GM23248 (cell line): Measurements from ENCODE around the gene FAR1. TPM values are rescaled to one million over a fixed set of nuclear protein-coding genes. Genes with fewer than 3 reads are reported as not detected.

Source experiments
- DNase-seq: peaks from one replicate; pipeline ENCODE4 v3.0.0-alpha.2; 2015
- H2AFZ ChIP-seq: fragments of 200-600 bp; sonication (generic); 2 replicates; pipeline ENCODE4 v1.6.1; 2016; ENCODE audit warnings: antibody characterized with exemption
- H3F3A ChIP-seq: fragments of 200-600 bp; sonication (generic); 2 replicates; pipeline ENCODE4 v1.6.1; 2016; ENCODE audit warnings: mild to moderate bottlenecking, antibody characterized with exemption, mixed run types; ENCODE audit not compliant: insufficient read depth
- H3K27ac ChIP-seq: fragments of 200-600 bp; sonication (generic); 2 replicates; pipeline ENCODE4 v1.5.1; 2016; ENCODE audit warnings: mild to moderate bottlenecking
- H3K27me3 ChIP-seq: fragments of 200-600 bp; sonication (generic); replicated peaks from 2 replicates; pipeline ENCODE4 v1.6.1; 2016; ENCODE audit warnings: mild to moderate bottlenecking; ENCODE audit not compliant: insufficient read depth
- H3K36me3 ChIP-seq: fragments of 200-600 bp; sonication (generic); 2 replicates; pipeline ENCODE4 v1.6.1; 2016; ENCODE audit warnings: low read depth, mild to moderate bottlenecking
- H3K4me1 ChIP-seq: fragments of 200-600 bp; sonication (generic); 2 replicates; pipeline ENCODE4 v1.6.1; 2016; ENCODE audit warnings: mild to moderate bottlenecking; ENCODE audit not compliant: insufficient read depth
- H3K4me2 ChIP-seq: fragments of 200-600 bp; sonication (generic); one replicate; pipeline ENCODE4 v1.6.1; 2016; ENCODE audit warnings: mild to moderate bottlenecking; ENCODE audit not compliant: unreplicated experiment
- H3K4me3 ChIP-seq: fragments of 200-600 bp; sonication (generic); 2 replicates; pipeline ENCODE4 v1.5.1; 2016; ENCODE audit warnings: mild to moderate bottlenecking
- H3K79me2 ChIP-seq: fragments of 200-600 bp; sonication (generic); 2 replicates; pipeline ENCODE4 v1.6.1; 2016; ENCODE audit warnings: mild to moderate bottlenecking; ENCODE audit not compliant: insufficient read depth
- H3K9ac ChIP-seq: fragments of 200-600 bp; sonication (generic); 2 replicates; pipeline ENCODE4 v1.6.1; 2016; ENCODE audit warnings: mild to moderate bottlenecking
- H3K9me2 ChIP-seq: fragments of 200-600 bp; sonication (generic); 2 replicates; pipeline ENCODE4 v1.6.1; 2016; ENCODE audit warnings: mixed run types, mild to moderate bottlenecking, moderate library complexity; ENCODE audit not compliant: insufficient read depth
- H3K9me3 ChIP-seq: fragments of 200-600 bp; sonication (generic); one replicate; pipeline ENCODE4 v1.6.1; 2017; ENCODE audit warnings: low read depth
- H4K20me1 ChIP-seq: fragments of 200-600 bp; sonication (generic); 2 replicates; pipeline ENCODE4 v1.6.0; 2016; ENCODE audit not compliant: insufficient read depth
- EZH2 ChIP-seq: fragments of 200-600 bp; sonication (generic); IDR thresholded peaks from 2 replicates; pipeline ENCODE4 v1.6.1; 2018; ENCODE audit warnings: antibody characterized with exemption, mild to moderate bottlenecking; ENCODE audit not compliant: insufficient read depth, poor library complexity, severe bottlenecking
- EZH2phosphoT487 ChIP-seq: fragments of 200-600 bp; sonication (generic); IDR thresholded peaks from 2 replicates; pipeline ENCODE4 v1.6.1; 2018; ENCODE audit warnings: antibody characterized with exemption, moderate library complexity, mild to moderate bottlenecking, low read depth; ENCODE audit not compliant: insufficient read depth
- WGBS, 2 experiments: methylation state at CpG; one replicate each; pipeline ENCODE4 v1.1.6; 2015 to 2017; ENCODE audit warnings: low lambda C conversion rate in 2 of 2, low coverage in 1 of 2; ENCODE audit errors: missing lambda C conversion rate in 2 of 2; 5-methylcytosine and 5-hydroxymethylcytosine counted together
- in situ Hi-C: fragments of 300-500 bp; cut with MboI; formaldehyde crosslinking; loops from 2 replicates; pipeline ENCODE4 v1.15.0; 2020
- polyA plus RNA-seq: library from polyadenylated mRNA; unstranded; fragments of >200 nt; fragmentation: Nextera tagmentation; extraction: Ambion mirVana; gene quantifications from 2 replicates; pipeline ENCODE4 v1.2.1, GENCODE V29; 2016
- total RNA-seq: library from RNA; depleted of rRNA; stranded (reverse); fragments of >200 nt; shearing (Covaris generic); gene quantifications from 2 replicates; pipeline ENCODE4 v1.2.3, GENCODE V29; 2014

FAR1 gene
- total and polyA plus RNA-seq, 2 experiments from 2014 or later: 40.4 to 56.1 TPM

DNA sequence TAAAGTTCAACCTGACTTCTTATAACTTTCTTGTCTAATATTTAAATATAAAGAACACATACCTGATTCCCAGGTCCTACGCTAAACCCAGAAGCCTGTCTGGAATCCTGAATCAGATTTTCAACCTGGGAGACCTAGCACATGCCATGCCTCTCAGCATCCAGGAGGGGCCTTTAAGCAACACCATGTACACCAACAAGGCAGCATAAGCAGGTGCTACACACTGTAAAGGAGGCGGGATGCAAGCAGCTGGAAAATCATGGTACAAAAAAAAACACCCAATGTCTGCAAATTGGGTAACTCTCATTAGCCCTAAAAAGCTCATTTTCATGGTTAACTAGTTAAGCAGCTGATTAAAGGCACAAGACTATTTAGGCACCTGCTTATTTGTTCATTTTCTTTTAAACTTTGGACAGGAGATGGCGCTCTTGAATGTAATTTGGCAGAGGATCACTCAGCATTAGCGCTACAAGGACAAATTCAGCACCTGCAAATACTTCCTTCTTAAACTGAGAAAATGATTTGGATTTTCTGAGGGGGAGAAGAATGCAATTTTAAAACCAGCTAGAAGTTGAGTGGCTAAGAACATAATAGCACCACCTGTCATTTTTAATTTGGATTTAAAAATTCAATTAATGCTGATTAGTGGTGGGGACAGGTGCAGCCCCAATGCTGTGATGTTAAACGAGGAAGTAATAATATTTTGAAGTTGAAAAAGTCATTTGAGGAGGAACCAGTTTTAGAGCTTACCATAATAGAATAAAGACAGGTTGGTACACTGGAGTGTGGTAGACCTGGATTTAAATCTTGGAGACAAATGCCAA, 104.0 kb downstream of the FAR1 start:
- Histone ChIP-seq H3K27me3 (peaks cover 12% of the 10 kb centered on the region; the same call in 1 of the 2 replicates), H3K79me2 (no peaks in the 10 kb centered on the region), H3K9ac (no peak overlapping the region), H3K27ac (no peak overlapping the region), H4K20me1 (no peaks in the 10 kb centered on the region; the same call in 1 of the 2 replicates), H3K36me3 (no peaks in the 10 kb centered on the region), H3K9me3 (no peaks in the 10 kb centered on the region), H3K4me2 (no peak overlapping the region), H3K9me2 (no peaks in the 10 kb centered on the region), H3K4me1 (no peaks in the 10 kb centered on the region), H3K4me3 (no peak overlapping the region), H2AFZ (no peak overlapping the region), H3F3A (no peaks in the 10 kb centered on the region)
- in situ Hi-C loops: no loop called here
- WGBS, 2 experiments: 24 to 27% methylated on average over 5 of the region's 5 CpGs
- no peak for TF ChIP-seq EZH2phosphoT487
- TF ChIP-seq EZH2: no peak
- DNase-seq: peak; percentile 51

DNA sequence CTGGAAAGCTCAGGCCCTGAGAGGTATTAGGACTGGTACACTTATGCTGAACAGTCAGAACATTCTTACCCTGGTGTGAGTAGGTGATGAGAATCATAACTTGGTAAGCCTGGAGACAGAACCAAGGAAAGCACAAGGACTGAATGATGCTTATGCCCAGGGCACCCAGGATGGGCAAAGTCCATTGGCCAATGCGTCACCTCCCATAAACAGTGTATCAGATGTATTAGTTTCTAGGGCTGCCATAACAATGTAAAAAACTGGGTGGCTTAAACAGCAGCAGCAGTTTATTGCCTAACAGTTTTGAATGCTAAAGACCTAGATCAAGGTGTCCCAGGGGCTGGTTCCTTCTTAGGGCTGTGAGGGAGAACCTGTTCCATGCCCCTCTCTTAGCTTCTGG, 107.0 kb downstream of the FAR1 start:
- in situ Hi-C loops: no loop called here
- no peaks in the 10 kb centered on the region for H3K79me2 ChIP-seq
- 75 to 95% methylated on average over 1 of the region's 1 CpG for WGBS, 2 experiments
- DNase-seq: no peak
- no peaks in the 10 kb centered on the region for H3K36me3 ChIP-seq
- no peak overlapping the region for H3K4me2 ChIP-seq
- H2AFZ ChIP-seq: no peak overlapping the region
- H3K4me3 ChIP-seq: no peak overlapping the region
- no peak overlapping the region for H3K9ac ChIP-seq
- peaks cover 28% of the 10 kb centered on the region for H3K27me3 ChIP-seq
- TF ChIP-seq EZH2 (no peak), EZH2phosphoT487 (no peak)
- H3K9me2 ChIP-seq: no peaks in the 10 kb centered on the region
- H3K27ac ChIP-seq: no peak overlapping the region
- no peaks in the 10 kb centered on the region for H3K4me1 ChIP-seq
- H3F3A ChIP-seq: no peaks in the 10 kb centered on the region
- no peaks in the 10 kb centered on the region for H3K9me3 ChIP-seq
- H4K20me1 ChIP-seq: no peaks in the 10 kb centered on the region

DNA sequence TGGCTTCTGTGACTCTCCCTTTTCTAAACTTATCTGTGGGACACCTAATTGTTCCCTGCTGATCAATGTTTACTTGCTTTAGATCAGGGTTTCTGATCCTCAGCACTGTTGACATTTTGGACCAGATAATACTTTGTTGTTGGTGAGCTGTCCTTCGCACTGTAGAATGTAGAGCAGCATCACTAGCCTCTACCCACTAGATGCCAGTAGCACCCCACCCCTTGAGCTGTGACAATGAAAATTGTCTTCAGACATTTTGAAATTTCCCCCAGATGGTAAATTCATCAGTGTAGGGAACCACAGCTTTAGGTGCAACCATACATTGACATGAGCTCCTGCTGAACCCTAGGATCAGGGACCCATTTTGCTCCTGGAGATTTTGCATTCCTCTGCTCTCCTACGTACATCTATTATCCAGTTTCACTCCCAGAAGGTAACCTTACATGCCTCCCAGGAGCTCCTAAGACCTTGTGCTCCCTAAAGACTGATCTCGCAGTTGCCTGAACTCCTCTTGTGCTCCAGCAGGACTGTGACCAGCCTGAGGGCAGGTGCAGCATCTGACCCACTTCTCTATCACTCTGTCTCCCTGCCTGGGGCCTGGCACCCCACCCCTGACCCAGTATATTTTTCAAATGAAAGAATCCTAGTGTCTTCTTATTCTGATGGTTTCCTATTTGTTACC, 107.8 kb downstream of the FAR1 start:
- Histone ChIP-seq H3K9me3 (no peaks in the 10 kb centered on the region), H3K27ac (no peak overlapping the region), H3K4me2 (no peak overlapping the region), H3K36me3 (no peaks in the 10 kb centered on the region), H3K27me3 (peaks cover 26% of the 10 kb centered on the region), H4K20me1 (no peaks in the 10 kb centered on the region), H3K4me3 (no peak overlapping the region), H3F3A (no peaks in the 10 kb centered on the region), H2AFZ (no peak overlapping the region), H3K79me2 (no peaks in the 10 kb centered on the region), H3K4me1 (no peaks in the 10 kb centered on the region), H3K9me2 (no peaks in the 10 kb centered on the region), H3K9ac (no peak overlapping the region)
- TF ChIP-seq EZH2phosphoT487: no peak
- TF ChIP-seq EZH2: no peak
- WGBS, 2 experiments: 44 to 61% methylated on average over 3 of the region's 3 CpGs
- peak; percentile 3 for DNase-seq
- in situ Hi-C loops: no loop called here

DNA sequence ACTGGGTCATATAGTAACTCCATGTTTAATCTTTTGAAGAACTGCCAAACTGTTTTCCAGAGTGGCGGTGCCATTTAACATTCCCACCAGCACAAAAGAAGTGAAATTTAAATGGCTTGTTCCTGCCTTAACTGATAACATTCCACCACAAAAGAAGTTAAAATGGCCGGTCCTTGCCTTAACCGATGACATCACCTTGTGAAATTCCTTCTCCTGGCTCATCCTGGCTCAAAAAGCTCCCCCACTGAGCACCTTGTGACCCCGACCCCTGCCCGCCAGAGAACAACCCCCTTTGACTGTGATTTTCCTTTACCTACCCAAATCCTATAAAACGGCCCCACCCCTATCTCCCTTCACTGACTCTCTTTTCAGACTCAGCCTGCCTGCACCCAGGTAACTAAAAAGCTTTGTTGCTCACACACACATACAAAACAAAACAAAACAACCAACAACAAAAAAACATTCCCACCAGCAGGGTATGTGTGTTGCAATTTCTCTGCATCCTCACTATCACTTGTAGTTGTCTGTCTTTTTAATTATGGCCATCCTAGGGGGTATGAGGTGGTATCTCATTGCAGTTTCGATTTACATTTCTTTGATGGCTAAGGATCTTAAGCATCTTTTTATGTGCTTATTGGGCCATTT, 109.0 kb downstream of the FAR1 start:
- no peak overlapping the region for H3K4me2 ChIP-seq
- WGBS, 2 experiments: 23 to 34% methylated on average over 6 to 7 of the region's 7 CpGs
- no peak overlapping the region for H3K27ac ChIP-seq
- H2AFZ ChIP-seq: no peak overlapping the region
- no peaks in the 10 kb centered on the region for H3K79me2 ChIP-seq
- H3K9me3 ChIP-seq: no peaks in the 10 kb centered on the region
- in situ Hi-C loops: no loop called here
- no peaks in the 10 kb centered on the region for H3K4me1 ChIP-seq
- no peak for TF ChIP-seq EZH2phosphoT487
- no peak for TF ChIP-seq EZH2
- no peaks in the 10 kb centered on the region for H4K20me1 ChIP-seq
- peaks cover 20% of the 10 kb centered on the region for H3K27me3 ChIP-seq
- no peak for DNase-seq
- H3K4me3 ChIP-seq: no peak overlapping the region
- H3K9me2 ChIP-seq: no peaks in the 10 kb centered on the region
- H3K9ac ChIP-seq: no peak overlapping the region
- no peaks in the 10 kb centered on the region for H3F3A ChIP-seq
- H3K36me3 ChIP-seq: no peaks in the 10 kb centered on the region
